GM13976 (cell line): Measurements from ENCODE around the gene NR2F6.

Experiments used
- DNase-seq: peaks from one replicate; pipeline ENCODE4 v3.0.0; 2012; ENCODE audit warnings: low spot score
- CTCF ChIP-seq: IDR thresholded peaks from 2 replicates; pipeline ENCODE4 v1.5.1; 2012; ENCODE audit warnings: borderline replicate concordance, mild to moderate bottlenecking; ENCODE audit not compliant: insufficient read depth; ENCODE audit errors: extremely low read depth, missing control alignments, control extremely low read depth
- in situ Hi-C: fragments of 300-500 bp; cut with MboI; formaldehyde crosslinking; loops from one replicate; pipeline ENCODE4 v1.12.0; 2022; ENCODE audit warnings: low sequenced_read_pairs, mixed read lengths, inconsistent platforms; ENCODE audit not compliant: unreplicated experiment

Gene NR2F6

GRCh38 chr19:17202713-17203112, 43.0 kb downstream of the NR2F6 start:
- TF ChIP-seq CTCF: no peak
- in situ Hi-C loops: no loop called here
- no peak for DNase-seq

GRCh38 chr19:17202249-17202648, 43.5 kb downstream of the NR2F6 start:
- DNase-seq: no peak
- in situ Hi-C loops: no loop called here
- no peak for TF ChIP-seq CTCF

- in situ Hi-C loops: no loop called here
- DNase-seq: no peak
- no peak for TF ChIP-seq CTCF
Measured at GRCh38 chr19:17200408-17201079, 45.2 kb downstream of the NR2F6 start.

GRCh38 chr19:17197666-17198065, 48.1 kb downstream of the NR2F6 start:
- DNase-seq: no peak
- no peak for TF ChIP-seq CTCF
- in situ Hi-C loops: no loop called here

- no peak for DNase-seq
- in situ Hi-C loops: no loop called here
- no peak for TF ChIP-seq CTCF
Measured at GRCh38 chr19:17196610-17197009, 49.1 kb downstream of the NR2F6 start.

GRCh38 chr19:17195106-17195505, 50.6 kb downstream of the NR2F6 start:
- TF ChIP-seq CTCF: no peak
- DNase-seq: no peak
- in situ Hi-C loops: no loop called here

- in situ Hi-C loops: no loop called here
- TF ChIP-seq CTCF: no peak
- no peak for DNase-seq
Measured at GRCh38 chr19:17194608-17195007, 51.1 kb downstream of the NR2F6 start.
